H7 (cell line): ENCODE measurements around the gene NCKIPSD. TPM values are rescaled to one million over a fixed set of nuclear protein-coding genes. Genes with fewer than 3 reads are reported as not detected.
A peak's percentile ranks its signal among the peaks of the same experiment; 100 is the strongest.

ENCODE experiments used
- DNase-seq: peaks from one replicate; pipeline ENCODE4 v3.0.0; 2012
- H3K27me3 ChIP-seq: 2 replicates; pipeline ENCODE4 v1.6.0; 2011; ENCODE audit warnings: mild to moderate bottlenecking, low read length; ENCODE audit not compliant: control insufficient read depth, insufficient read depth
- H3K36me3 ChIP-seq: replicated peaks from 2 replicates; pipeline ENCODE4 v1.5.1; 2011; ENCODE audit warnings: low read length; ENCODE audit not compliant: control insufficient read depth, insufficient read depth
- H3K4me3 ChIP-seq: 2 replicates; pipeline ENCODE4 v1.5.1; 2011; ENCODE audit warnings: low read depth, mild to moderate bottlenecking, control low read depth, low read length, moderate library complexity; ENCODE audit not compliant: insufficient read depth
- total RNA-seq: library from RNA; depleted of rRNA; stranded (reverse); fragments of >200 nt; shearing (Covaris generic); gene quantifications from 2 replicates; pipeline ENCODE4 v1.2.3, GENCODE V29; 2014

The NCKIPSD gene
- total RNA-seq, 1 experiment from 2014 or later = 43.8 TPM

- Histone ChIP-seq H3K4me3 (no peak overlapping the region), H3K36me3 (peaks cover 35% of the 10 kb centered on the region)
- no peak for DNase-seq
Observed at GRCh38 chr3:48674505-48674904, 11.2 kb downstream of the NCKIPSD start.

GRCh38 chr3:48672522-48672921 is 13.2 kb downstream of the NCKIPSD start:
- Histone ChIP-seq H3K27me3 (no peaks in the 10 kb centered on the region), H3K4me3 (no peak overlapping the region), H3K36me3 (peaks cover 21% of the 10 kb centered on the region)
- no peak for DNase-seq

More at GRCh38 chr3:48674505-48674904, 11.2 kb downstream of the NCKIPSD start:
- H3K27me3 ChIP-seq = no peaks in the 10 kb centered on the region

GRCh38 chr3:48664929-48665328 is 20.8 kb downstream of the NCKIPSD start:
- no peaks in the 10 kb centered on the region; the same call in 1 of the 2 replicates for H3K27me3 ChIP-seq
- H3K4me3 ChIP-seq = no peak overlapping the region
- DNase-seq = no peak
- no peaks in the 10 kb centered on the region; the same call in 1 of the 2 replicates for H3K36me3 ChIP-seq

GRCh38 chr3:48664313-48664644 is 21.4 kb downstream of the NCKIPSD start:
- DNase-seq = no peak
- Histone ChIP-seq H3K4me3 (no peak overlapping the region), H3K36me3 (no peaks in the 10 kb centered on the region; the same call in 1 of the 2 replicates), H3K27me3 (no peaks in the 10 kb centered on the region; the same call in 1 of the 2 replicates)

GRCh38 chr3:48663489-48664312 is 22.0 kb downstream of the NCKIPSD start:
- Histone ChIP-seq H3K36me3 (no peaks in the 10 kb centered on the region; the same call in 1 of the 2 replicates), H3K4me3 (peak overlapping the region; percentile 70), H3K27me3 (no peaks in the 10 kb centered on the region; the same call in 1 of the 2 replicates)
- peak; percentile 99 for DNase-seq

GRCh38 chr3:48662753-48663488 is 22.8 kb downstream of the NCKIPSD start, which contains the start of gene CELSR3:
Gene CELSR3, minus strand, starts transcription at chr3:48662886. Its CDS starts 252 bp downstream, at chr3:48662634.
- H3K4me3 ChIP-seq = peak within 1 kb of the TSS; percentile 70
- no peaks in the 10 kb centered on the region; the same call in 1 of the 2 replicates for H3K27me3 ChIP-seq
- H3K36me3 ChIP-seq = no peaks in the 10 kb centered on the region; the same call in 1 of the 2 replicates
- peak; percentile 93 for DNase-seq

- peak; percentile 87 for DNase-seq
- Histone ChIP-seq H3K27me3 (no peaks in the 10 kb centered on the region; the same call in 1 of the 2 replicates), H3K4me3 (peak overlapping the region; percentile 70), H3K36me3 (no peaks in the 10 kb centered on the region; the same call in 1 of the 2 replicates)
Observed at GRCh38 chr3:48662145-48662752, 23.5 kb downstream of the NCKIPSD start.

GRCh38 chr3:48661501-48662144 is 24.1 kb downstream of the NCKIPSD start:
- H3K27me3 ChIP-seq = no peaks in the 10 kb centered on the region; the same call in 1 of the 2 replicates
- H3K36me3 ChIP-seq = no peaks in the 10 kb centered on the region; the same call in 1 of the 2 replicates
- H3K4me3 ChIP-seq = peak overlapping the region; percentile 70
- DNase-seq = peak; percentile 99

- DNase-seq = no peak
- peak overlapping the region; percentile 70 for H3K4me3 ChIP-seq
Observed at GRCh38 chr3:48660800-48661400, 24.8 kb downstream of the NCKIPSD start.

GRCh38 chr3:48656841-48657281 is 28.9 kb downstream of the NCKIPSD start:
- Histone ChIP-seq H3K4me3 (peak overlapping the region; percentile 58), H3K36me3 (peaks cover 8% of the 10 kb centered on the region), H3K27me3 (peaks cover 4% of the 10 kb centered on the region; the same call in 1 of the 2 replicates)
- peak; percentile 80 for DNase-seq

More at GRCh38 chr3:48660800-48661400, 24.8 kb downstream of the NCKIPSD start:
- no peaks in the 10 kb centered on the region; the same call in 1 of the 2 replicates for H3K36me3 ChIP-seq
- no peaks in the 10 kb centered on the region; the same call in 1 of the 2 replicates for H3K27me3 ChIP-seq

- DNase-seq = peak; percentile 99
- Histone ChIP-seq H3K36me3 (peaks cover 11% of the 10 kb centered on the region), H3K4me3 (peak overlapping the region; percentile 58), H3K27me3 (peaks cover 4% of the 10 kb centered on the region; the same call in 1 of the 2 replicates)
Observed at GRCh38 chr3:48656061-48656840, 29.5 kb downstream of the NCKIPSD start.

GRCh38 chr3:48655606-48656005 is 30.1 kb downstream of the NCKIPSD start:
- DNase-seq = no peak
- H3K27me3 ChIP-seq = peaks cover 4% of the 10 kb centered on the region; the same call in 1 of the 2 replicates
- peak overlapping the region; percentile 58 for H3K4me3 ChIP-seq
- peaks cover 13% of the 10 kb centered on the region for H3K36me3 ChIP-seq

- Histone ChIP-seq H3K27me3 (peaks cover 4% of the 10 kb centered on the region; the same call in 1 of the 2 replicates), H3K36me3 (peaks cover 14% of the 10 kb centered on the region), H3K4me3 (no peak overlapping the region; the same call in 1 of the 2 replicates)
- no peak for DNase-seq
Observed at GRCh38 chr3:48655063-48655462, 30.7 kb downstream of the NCKIPSD start.
